Fibroblast of upper back skin (primary cell): ENCODE results near the gene EXOC4.
A peak's percentile ranks its signal among the peaks of the same experiment; 100 is the strongest.

Source experiments
- DNase-seq: peaks from one replicate; pipeline ENCODE4 v3.0.0-alpha.2; 2013

Gene EXOC4

DNA sequence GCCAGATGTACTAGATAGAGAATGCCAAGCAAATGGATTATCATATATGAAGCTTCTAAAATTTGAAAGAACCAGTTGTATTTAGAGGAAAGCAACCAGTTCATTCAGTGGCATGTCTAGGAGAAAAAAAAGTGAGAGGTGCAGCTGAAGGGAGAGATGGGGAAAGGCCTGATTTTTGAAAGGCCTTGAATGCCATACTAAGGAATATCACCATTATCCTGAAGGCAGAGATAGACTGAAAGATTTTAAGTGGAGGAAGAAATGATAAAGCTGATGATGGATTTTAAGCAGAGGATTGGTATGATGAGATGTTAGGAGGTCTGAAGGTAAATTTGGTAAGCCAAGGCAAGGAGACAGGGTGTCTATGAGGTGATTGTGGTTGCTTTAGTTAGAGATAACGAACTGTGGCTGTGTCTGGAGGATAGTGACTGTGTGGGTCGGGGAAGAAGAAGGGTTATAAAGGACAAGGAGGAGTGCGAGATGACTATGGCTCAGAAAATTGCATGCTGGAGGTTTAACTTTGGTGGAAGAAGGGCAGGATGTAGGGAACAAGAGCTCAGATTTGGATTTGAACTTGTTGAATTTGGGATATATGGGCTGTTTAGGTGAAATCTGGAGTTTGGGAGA, 330.8 kb downstream of the EXOC4 start:
- no peak for DNase-seq

DNA sequence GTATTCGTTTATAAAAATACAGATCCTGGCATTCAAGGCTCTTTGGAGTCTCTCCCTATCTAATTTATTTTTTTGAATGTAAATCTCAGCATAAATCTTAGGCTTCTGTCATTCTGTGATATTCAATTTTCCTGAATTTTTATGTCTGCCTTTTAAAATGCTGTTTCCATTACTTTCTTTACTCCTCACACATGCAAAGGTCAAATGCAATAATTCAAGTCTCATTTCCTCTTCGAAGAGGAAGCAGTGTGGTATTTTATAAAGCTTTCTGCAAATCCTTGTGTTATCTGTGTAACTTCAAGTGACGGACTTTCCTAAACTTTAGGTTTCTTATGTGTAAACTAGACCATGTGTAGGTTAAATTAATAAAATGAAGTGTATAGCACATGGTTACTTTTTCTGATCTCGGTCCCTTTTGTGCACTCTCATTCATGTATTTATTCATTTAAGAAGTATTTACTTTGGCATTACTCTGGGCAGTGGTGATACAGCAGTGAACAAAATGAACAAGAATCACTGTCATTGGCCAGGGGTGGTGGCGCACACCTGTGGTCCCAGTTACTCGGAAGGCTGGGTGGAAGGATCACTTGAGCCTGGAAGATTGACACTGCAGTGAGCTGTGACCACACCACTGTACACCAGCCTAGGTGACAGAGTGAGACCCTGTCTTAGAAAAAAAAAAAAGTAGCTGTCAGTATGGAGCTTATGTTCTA, 332.2 kb downstream of the EXOC4 start:
- DNase-seq, result no peak

DNA sequence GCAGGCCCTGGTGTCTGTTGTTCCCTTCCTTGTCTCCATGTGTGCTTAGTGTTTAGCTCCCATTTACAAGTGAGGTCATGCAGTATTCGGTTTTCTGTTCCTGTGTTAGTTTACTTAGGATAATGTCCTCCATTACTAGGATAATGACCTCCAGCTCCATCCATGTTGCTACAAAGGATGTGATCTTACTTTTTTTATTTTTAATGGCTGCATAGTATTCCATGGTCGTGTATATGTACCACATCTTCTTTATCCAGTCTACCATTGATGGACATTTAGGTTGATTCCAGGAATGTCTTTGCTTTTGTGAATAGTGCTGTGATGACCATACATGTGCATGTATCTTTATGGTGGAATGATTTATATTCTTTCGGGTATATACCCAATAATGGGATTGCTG, 333.4 kb downstream of the EXOC4 start:
- DNase-seq, result no peak

DNA sequence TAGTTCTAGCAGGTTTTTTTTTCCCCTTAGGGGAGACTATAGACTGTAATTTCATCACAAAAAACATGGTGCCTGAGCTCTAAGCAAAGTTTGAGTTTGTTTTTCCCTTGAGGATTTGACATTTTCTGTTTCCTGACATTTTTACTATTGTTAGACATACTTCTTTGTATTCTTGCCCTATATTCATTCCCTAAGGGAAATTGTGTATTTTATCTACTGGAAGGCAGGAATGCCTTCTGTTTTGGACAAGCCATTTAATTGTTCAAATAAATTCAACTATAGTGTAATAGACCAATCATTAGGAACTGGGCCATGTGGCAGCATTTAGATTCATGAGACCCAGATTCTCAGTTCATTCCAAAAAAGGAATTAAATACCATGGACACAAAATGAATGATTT, 335.0 kb downstream of the EXOC4 start:
- DNase-seq, result no peak

DNA sequence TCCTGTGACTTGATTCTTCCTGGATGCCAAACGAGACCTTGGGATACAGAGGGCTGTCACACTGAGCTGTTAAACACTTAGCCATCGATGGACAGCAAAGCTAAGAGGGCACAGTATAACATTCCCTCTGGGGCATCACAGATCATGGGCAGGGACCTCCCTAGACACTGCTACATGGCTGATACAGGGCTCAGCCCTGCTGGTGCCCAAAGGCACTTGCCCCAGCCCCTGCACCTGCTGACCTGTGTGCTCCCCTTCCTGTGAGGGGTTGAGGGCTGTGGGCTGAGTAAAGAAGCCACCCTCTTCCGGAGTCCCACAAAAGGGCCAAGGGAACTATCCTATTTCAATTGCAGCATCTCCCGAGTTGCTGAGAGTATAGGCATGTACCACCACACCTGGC, 337.9 kb downstream of the EXOC4 start:
- no peak for DNase-seq

DNA sequence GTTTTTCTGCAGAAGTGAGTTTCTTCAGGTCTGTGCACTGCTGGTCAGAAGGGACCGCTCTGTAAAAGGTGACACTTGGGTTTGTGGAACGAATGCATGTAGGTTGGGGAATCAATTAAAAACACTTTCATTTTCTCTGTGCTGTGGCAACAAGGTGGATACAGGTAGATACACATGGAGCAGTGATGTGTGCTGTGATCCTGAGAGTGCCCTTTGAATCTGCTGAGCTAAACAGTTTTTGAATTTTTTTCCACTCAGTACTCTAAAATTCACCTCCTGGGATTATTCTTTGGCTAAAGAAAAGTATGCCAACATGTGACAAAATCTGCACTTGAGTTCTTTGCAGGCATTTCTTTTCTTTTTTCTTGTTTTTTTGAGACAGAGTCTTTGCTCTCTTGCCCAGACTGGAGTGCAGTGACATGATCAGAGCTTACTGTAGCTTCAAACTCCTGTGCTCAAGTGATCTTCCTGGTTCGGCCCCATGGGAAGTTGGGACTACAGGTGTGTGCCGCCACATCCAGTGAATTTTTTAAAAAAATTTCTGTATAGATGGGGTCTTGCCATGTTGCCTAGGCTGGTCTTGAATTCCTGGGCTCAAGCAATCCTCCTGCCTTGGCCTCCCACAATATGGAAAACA, 338.9 kb downstream of the EXOC4 start:
- no peak for DNase-seq

DNA sequence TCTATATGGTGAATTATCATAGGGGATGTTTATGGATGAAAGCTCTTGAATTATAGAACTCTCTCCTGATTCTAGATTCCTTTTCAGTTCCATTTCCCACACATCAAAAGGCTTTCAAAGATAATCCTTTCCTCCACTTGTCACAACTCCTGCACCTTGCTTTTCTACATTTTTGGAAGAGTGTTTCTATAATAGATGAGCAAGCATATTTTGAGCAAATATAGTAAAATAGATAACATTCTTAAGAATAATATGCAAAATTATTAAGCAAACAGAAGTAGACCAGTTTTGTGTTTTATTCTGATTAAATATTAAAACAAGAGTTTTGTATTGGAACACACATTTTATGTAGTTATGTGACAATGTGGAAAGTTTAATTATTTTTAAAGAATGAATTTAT, 340.7 kb downstream of the EXOC4 start:
- no peak for DNase-seq

DNA sequence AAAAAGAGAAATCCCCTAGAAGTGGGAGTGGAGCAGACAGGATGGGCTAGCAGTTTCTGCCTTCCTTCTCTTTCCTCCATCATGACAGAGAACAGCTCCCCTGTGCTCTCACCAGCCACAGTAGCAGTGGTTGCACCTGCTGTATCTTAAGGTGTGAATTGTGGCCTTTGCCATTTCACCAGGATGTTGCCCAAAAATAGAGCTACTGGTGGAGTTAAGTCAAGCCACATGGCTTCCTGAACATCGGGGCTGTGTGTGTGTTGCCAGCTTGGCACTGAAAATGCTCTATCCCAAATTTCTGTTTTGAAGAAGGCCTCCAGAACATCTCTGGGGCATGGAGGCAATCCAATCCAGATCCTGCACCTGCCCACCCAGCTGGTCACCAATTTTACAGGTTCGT, 348.7 kb downstream of the EXOC4 start:
- no peak for DNase-seq

DNA sequence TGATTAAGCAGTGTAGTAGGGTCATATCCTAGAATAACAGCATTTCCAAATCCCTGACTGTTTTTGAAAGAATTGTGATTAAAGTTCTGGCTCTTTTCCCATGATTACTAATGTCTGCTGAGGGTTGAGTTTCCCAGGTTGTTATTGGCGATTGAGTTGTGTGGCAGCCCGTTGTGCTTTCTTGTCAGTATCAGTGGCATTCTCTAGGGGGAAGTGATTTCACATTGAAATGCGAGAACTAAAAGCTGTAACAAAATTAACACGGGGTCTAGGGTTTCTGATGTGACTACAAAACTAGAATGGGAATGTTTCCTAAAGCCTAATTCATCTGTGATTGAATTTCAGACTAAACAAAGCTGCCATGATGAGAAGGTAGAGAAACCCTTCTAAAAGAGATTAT, 349.4 kb downstream of the EXOC4 start:
- peak; percentile 56 for DNase-seq

DNA sequence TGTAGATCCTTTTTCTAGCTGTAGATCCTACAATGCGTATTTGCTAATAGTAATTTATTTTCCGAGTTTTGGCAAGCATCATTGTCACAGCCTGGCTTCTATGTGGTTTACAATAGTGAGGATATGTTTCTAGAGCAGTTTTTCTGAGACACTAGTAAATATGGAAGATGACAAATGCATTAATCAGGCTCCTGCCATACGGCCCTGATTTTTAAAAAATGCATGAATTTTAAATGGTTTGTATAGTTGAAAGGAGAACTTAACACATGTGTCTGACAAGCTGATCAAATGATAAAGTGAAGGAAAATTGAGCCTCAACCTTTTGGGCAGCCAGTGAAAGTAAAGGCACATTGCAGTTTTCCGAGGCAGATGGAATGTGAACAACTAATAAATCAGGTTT, 354.1 kb downstream of the EXOC4 start:
- DNase-seq, result no peak

DNA sequence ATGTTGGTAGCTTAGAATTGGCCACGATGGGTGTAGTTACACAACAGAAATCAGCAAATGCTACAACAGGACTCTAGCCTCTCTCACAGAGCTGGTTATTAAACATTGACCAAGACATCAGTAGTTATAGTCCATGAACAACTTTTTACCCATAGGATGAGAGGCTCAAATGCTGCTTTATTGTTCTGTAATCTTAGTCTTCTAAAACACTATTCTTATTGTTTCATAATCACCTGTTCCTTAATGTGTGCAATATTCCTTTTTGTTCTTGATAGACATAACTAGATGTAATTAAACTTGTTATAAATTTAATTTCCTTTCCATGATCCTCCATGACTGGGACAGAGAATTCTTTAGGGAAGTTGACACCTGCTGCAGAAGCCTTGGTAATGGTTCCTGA, 356.9 kb downstream of the EXOC4 start:
- no peak for DNase-seq

DNA sequence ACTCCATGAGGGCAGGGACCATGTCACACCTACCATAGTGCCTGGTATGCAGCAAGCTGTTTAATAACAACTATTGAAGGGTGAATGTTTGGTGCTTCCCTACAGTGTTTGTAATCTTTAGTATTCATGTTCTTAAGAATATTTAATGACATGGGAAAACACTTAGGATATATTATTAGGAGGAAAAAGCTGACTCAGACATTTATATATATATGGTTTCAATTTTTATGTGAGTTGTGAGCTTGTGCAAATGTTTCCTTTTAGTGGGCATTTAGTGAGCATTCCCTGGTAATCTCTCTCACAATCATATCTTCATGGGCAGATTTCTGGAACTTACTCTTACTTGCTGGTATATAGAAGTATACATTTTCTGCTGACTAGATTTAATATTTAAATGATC, 359.1 kb downstream of the EXOC4 start:
- DNase-seq, result no peak

DNA sequence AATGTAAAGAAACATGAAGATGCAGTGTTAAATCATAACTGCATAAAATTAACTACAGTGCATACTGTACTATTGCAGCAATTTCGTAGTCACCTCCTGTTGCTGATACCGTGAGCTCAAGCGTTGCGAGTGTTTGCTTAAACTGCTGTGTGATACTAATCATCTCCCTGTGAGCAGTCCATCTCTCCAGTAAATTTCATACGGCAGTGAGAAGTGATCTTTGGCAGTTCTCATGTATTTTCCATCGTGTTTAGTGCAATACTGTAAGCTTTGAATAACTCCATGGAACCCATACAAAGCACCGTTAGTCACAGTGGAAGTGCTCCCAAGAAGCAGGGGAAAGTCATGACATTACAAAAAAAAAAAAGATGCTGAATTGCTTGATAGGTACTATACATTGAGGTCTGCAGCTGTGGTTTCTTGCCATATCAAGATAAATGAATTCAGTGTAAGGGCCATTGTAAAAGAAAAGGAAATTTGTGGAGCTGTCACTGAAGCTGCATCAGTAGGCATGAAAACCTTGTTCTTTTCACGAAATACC, 360.4 kb downstream of the EXOC4 start:
- DNase-seq, result no peak

DNA sequence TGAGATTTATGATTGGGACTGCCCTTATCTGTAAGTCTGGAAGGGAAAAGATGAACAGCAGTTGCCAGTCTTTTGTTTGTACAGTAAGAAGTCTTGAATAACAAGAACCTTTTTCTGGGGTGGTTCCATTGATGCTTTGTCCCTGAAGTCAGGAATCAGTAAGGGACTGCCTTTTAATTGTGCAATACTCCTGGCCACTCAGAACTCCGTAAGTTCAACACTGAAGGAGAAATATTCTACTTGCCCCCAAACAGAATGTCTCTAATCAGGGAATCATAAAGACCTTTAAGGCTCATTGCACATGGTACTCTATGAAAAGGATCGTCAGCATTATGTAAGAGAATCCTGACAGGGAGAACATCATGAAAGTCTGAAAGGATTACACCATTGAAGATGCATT, 361.4 kb downstream of the EXOC4 start:
- DNase-seq, result no peak

DNA sequence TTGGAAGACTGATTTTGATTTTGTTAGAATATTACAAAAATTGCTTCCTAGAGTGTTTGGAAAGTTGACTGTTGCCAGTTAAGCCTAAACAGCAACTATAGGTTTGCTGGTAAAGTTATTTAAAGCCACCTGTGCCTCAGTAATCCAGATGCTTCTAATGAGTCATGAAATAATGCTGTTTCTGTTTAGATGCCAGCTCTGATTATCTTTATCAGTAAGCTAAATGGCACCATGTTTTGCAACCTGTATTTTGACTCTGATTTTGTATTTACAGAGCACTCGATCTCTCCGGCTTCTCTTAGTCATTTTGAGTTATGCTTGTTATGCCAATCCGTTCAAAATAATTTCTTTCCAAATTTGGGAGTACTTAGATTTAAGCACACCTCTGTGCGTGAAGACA, 366.1 kb downstream of the EXOC4 start:
- DNase-seq, result no peak

DNA sequence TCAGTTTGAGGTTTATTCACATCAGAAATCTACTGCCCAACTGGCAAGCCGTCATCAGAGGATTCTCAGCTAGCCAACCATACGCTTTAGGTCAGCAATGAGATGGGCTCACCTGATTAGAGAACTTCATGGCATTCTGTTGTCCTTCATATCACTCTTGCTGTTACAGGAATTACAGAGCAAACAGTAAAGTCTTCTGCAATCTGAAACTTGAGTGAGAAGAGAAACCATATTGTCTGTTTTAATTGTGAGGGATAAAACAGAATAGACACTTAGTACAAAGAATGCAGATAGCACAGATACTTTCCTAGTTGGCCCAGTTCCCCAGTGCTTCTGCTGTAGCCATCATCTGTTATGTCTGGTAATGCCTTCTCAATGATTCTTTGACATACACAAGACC, 366.6 kb downstream of the EXOC4 start:
- DNase-seq, result no peak

DNA sequence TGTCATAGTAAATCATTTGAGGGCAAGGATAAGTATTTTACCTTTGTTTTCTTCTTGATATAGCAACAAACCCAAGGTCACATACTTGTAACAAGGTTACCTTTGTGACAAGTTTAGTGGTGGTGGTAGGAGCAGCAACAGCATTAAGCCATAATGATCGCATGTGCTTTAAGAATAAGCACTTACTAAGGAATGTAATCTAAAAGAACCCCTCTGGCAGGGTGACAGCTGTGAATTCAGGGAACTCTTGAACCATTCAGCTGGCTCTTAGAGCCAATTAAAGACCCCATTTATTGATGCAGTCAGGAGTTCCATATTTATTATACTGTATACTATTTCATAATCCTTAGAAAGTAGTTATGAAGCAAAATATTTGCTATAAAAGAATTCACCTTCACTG, 370.8 kb downstream of the EXOC4 start:
- DNase-seq, result no peak

DNA sequence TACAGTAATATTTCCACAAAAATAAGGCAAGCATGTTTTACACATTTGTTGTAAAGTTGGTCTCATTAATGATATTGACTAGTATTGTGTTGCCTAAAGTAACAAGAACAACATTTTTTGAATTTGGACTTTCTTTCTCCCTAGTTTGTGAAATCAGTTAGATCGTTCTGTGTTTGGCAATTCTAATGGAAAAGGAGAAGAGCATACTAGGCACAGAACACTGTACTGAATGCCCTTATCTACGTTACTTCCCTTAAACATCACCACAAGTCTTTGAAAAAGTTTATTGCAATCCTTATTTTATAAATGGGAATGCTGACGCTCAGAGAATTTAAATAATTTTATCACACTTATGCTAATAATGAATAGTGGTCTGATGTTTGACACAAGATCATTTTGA, 372.2 kb downstream of the EXOC4 start:
- no peak for DNase-seq

DNA sequence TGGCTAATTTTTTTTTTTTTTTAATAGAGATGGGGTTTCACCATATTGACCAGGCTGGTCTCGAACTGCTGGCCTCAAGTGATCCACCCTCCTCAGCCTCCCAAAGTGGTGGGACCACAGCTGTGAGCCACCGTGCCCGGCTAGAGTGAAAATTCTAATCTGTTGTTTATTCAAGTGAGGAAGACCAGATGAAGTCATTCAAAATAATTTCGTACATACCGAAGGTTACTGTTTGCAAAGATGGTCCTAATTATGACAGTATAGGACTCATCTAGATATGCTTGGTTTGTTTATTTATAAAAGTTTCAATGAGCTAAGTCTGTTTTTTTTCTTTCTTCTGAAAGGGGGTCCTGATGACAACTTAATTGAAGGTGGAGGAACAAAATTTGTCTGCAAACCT, 376.8 kb downstream of the EXOC4 start:
- peak; percentile 37 for DNase-seq

DNA sequence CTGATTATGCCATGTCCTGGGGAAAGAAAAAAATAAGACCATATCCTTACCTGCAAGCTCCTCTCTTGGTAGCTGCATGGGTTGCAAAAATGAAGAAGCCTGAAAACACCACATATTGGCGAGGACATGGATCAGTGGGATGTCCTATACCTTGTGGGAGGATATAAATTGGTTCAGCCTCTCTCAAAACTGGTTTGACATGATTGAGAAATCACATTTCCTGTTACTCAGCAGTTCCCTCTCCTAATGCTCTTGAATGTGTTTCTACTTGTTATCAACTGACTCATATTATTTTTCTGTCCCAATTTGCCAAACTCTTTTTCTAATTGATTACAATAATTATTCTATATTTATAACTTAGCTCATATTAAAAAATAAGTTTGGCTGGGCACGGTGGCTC, 380.2 kb downstream of the EXOC4 start:
- DNase-seq, result peak; percentile 32

DNA sequence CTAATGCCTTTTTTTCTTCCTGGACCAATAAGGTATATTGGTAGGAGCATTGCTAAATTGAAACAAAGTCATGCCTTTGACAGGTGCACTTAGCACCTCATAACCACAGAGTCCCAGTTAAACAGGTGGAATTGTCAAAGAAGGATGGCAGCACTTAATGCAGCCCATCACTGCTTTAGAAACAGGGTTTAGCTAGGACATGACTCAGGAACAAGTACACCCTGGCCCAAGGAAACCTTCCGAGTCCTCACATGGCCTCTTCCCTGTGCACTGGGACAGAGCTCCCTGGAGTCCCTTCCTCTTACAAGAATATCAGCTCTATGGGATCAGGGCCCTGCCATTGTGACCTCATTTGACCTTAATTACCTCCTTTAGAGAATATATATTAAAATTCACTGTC, 382.7 kb downstream of the EXOC4 start:
- no peak for DNase-seq

DNA sequence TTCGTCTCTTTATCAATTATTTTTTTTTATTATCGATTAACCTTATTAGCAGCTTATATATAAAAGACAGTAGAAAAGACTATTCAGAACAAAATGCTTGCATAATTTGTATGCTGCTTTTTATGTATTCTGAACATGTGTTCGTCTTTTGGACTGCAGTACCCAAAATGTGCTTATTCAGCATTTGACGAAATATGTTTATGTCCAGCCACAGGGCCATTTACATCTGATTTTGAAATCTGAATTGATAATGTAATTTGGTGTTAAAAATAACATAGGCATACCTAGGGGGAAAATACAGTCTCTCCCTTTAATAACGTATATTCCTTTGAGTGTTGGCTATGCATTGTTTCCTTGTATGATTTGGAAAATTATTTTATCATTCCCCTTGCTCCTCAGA, 386.0 kb downstream of the EXOC4 start:
- no peak for DNase-seq

DNA sequence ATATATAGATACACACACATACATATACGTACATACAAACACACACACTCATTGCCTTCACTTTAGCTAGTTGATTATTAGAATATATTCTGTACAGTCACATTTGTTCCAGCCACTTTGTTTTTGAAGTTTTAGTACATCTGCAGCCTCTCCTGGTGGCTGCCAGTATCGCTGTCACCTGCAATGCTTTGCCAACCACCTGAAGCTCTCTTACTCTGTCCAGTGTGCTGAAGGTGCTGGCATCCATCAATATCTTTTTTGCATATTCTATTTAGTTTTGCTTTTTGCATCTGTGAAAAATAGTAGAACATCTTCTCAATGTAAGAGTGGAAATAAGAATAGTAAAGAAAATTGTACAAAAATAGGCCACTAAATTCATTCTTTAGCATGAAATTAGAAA, 388.6 kb downstream of the EXOC4 start:
- no peak for DNase-seq

DNA sequence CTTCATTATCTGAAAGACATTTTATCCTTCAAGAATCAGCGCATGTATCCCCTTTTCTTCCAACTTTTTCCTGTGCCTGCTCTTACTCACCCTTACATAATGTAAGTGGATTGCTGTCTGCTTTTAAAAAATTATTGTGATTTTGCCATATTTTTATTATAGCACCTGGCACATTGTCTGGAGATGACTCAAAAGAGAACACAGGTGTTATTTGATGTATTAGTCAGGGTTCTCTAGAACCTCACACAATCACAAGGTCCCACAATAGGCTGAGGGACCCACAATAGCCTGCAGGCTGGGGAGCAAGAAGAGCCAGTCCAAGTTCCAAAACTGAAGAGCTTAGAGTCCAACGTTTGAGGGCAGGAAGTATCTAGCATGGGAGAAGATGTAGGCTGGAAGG, 390.0 kb downstream of the EXOC4 start:
- no peak for DNase-seq
